PFSK-1 (cell line): ENCODE results near the gene MT1E. TPM values are rescaled to one million over a fixed set of nuclear protein-coding genes. Genes with fewer than 3 reads are reported as not detected.

Experiments
- FOXP2 ChIP-seq: optimal IDR thresholded peaks from 2 replicates; pipeline ENCODE3; 2011; ENCODE audit warnings: borderline replicate concordance, control low read depth, inconsistent platforms; ENCODE audit not compliant: insufficient read depth; ENCODE audit errors: extremely low read length, extremely low read depth
- POLR2AphosphoS5 ChIP-seq: IDR thresholded peaks from 2 replicates; pipeline ENCODE4 v1.6.1; 2012; ENCODE audit warnings: low read depth, mild to moderate bottlenecking, control low read depth, low read length, moderate library complexity
- REST ChIP-seq, 2 experiments: IDR thresholded peaks; 2 replicates each; pipeline versions ENCODE4 v1.6.1 to v1.8.0; 2011 to 2012; ENCODE audit warnings: low read depth in 2 of 2, low read length in 2 of 2, control low read depth in 1 of 2, inconsistent platforms in 1 of 2, mild to moderate bottlenecking in 1 of 2, moderate library complexity in 1 of 2; ENCODE audit not compliant: insufficient read depth in 1 of 2
- SIN3A ChIP-seq: IDR thresholded peaks from 2 replicates; pipeline ENCODE4 v1.6.1; 2012; ENCODE audit warnings: mild to moderate bottlenecking, low read length, moderate library complexity, borderline replicate concordance; ENCODE audit not compliant: insufficient read depth
- TAF1 ChIP-seq: IDR thresholded peaks from 2 replicates; pipeline ENCODE4 v1.6.1; 2012; ENCODE audit warnings: low read length, control low read depth, borderline replicate concordance; ENCODE audit not compliant: insufficient read depth
- polyA plus RNA-seq: library from polyadenylated mRNA; unstranded; fragments of >200 nt; gene quantifications from one replicate; pipeline ENCODE4 v1.2.1, GENCODE V29; 2012; ENCODE audit warnings: low read depth, missing spikeins; ENCODE audit not compliant: insufficient read length

The MT1E gene
- not detected for polyA plus RNA-seq

- TF ChIP-seq TAF1 (no peak), FOXP2 (no peak), SIN3A (no peak), POLR2AphosphoS5 (no peak), REST (IDR thresholded peaks at IDR 0.05; ENCODE audit: insufficient read depth in 1 of 2, low read depth in 2 of 2, low read length in 2 of 2) (no peak)
Measured at GRCh38 chr16:56625140-56625942, at the start of gene MT1E. Gene MT1E, plus strand, starts transcription at chr16:56625781. Its CDS starts 71 bp downstream, at chr16:56625852.

GRCh38 chr16:56576585-56577299 is 48.8 kb upstream of the MT1E start:
- TF ChIP-seq TAF1, result no peak

GRCh38 chr16:56577300-56577625 is 48.3 kb upstream of the MT1E start:
- no peak for TF ChIP-seq SIN3A
- TF ChIP-seq REST (IDR thresholded peaks at IDR 0.05; ENCODE audit: insufficient read depth in 1 of 2, low read depth in 2 of 2, low read length in 2 of 2), result no peak
- TF ChIP-seq TAF1, result no peak
- no peak for TF ChIP-seq POLR2AphosphoS5
- TF ChIP-seq FOXP2, result no peak

GRCh38 chr16:56580391-56581048 is 45.1 kb upstream of the MT1E start:
- TF ChIP-seq REST (IDR thresholded peaks at IDR 0.05; ENCODE audit: insufficient read depth in 1 of 2, low read depth in 2 of 2, low read length in 2 of 2) (no peak), SIN3A (no peak), FOXP2 (no peak), POLR2AphosphoS5 (no peak), TAF1 (no peak)

GRCh38 chr16:56583351-56584168 is 42.0 kb upstream of the MT1E start:
- TF ChIP-seq POLR2AphosphoS5 (no peak), REST (IDR thresholded peaks at IDR 0.05; ENCODE audit: insufficient read depth in 1 of 2, low read depth in 2 of 2, low read length in 2 of 2) (no peak), FOXP2 (no peak), TAF1 (no peak), SIN3A (no peak)
